Measurements from ENCODE around the gene ETNPPL.

ETNPPL gene

DNA sequence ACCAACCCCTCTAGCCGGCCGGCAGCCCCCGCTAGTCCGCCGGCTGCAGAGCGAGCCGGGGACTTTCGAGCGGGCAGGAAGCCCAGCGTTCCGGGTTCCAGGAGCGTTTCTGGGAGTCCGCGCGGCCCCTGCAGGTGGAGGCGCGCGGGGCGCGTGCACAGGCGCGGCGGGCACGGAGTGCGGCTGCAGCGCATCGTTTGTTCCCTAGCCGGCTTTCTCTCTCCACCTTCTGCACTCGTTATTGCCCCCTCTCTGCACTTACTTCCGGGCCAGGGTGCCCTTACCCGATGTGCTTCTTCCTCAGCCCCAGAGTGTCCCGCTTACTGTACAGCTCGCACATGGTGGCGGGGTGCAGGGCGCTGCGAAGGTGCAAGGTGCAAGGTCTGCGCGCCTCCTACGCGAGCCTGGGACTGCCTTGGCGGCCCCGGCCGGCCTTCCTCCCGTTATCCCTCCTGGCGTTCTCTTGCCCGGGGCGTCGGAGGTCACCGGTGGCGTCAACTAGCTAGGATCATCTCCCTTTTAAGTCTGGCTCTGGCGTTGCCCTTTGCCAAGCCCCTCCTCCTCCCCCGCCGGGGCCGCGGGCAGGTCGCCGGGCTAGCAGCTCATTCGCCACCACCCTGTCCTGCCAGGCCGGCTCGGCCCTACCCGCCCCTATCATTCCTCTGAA, at the start of gene ETNPPL:
Gene ETNPPL (minus strand): TSS at position 495 of the 667 bp plus-strand sequence. CDS start 155 bp downstream, at position 340.
- DNase-seq = peak in 1 of 2 donors; percentile 1

GRCh38 chr4:108811486-108811885, 48.6 kb upstream of the ETNPPL start:
- no peak for DNase-seq

GRCh38 chr4:108810087-108810486, 47.2 kb upstream of the ETNPPL start:
- DNase-seq = no peak

DNA sequence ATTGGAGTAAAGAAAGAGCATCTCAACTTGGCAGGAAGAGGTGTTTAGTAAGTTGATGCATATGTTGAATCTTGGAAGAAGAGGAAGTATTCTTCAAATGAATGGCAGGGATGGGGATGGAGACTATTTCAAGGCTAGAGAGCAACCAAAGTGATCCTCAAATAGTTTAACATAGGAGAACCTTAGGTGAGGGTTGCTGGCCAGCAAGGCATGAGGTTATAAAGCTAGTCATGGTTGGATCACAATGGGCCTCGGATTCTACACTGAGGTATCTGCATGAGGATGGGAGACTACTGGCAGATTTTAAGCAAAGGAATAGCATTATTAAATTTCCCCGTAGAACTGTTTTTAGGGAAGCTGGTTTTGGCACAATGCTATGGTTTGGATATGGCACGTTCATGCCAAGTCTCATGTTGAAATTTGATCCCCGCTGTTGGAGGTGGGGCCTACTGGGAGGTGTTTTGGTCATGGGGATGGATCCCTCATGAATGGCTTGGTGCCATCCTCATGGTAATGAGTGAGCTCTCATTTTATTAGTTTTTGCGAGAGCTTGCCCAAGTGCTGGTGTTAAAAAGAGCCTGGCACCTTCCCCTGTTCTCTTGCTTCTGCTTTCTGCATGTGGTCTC, 41.9 kb upstream of the ETNPPL start:
- no peak for DNase-seq

DNA sequence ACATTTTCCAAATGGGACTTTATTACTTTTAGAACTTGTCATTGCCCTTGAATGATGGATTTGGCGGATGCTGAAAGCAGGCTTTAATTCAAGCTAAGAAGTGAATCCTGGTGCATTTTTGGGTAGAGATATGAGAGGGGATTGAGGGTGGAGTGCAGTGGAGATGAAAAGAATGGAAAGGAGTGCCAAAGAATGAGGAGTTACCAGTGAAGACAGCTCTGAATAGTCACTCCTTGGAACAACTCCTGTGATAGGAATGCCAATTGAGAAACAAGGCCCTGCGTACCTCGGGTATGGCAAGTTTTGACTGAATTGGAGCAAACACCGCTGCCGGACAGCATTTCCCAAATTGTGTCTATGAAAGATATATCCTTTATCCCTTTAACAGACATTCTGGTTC, 36.5 kb upstream of the ETNPPL start:
- no peak for DNase-seq

GRCh38 chr4:108796173-108796572, 33.3 kb upstream of the ETNPPL start:
- DNase-seq = no peak

GRCh38 chr4:108795733-108796132, 32.9 kb upstream of the ETNPPL start:
- DNase-seq = no peak

DNA sequence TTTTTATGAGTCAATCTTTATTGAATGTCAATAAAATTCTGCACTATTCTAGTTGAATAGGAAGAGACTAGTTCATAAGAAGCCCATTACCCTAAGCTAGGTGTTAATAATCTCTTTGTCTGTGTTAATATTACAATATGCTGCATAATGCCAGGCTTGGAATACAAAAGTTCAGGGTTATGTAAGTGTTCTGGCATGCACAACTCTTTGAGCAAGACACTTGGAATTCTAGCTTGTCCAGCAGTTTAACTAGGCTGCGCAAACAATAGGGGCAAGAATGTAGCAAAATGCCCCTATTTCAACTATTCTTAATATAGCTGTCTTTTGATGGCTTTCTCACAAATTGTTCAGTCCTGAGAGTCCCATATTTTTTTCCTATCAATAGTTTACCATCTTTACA, 31.3 kb upstream of the ETNPPL start:
- no peak for DNase-seq

DNA sequence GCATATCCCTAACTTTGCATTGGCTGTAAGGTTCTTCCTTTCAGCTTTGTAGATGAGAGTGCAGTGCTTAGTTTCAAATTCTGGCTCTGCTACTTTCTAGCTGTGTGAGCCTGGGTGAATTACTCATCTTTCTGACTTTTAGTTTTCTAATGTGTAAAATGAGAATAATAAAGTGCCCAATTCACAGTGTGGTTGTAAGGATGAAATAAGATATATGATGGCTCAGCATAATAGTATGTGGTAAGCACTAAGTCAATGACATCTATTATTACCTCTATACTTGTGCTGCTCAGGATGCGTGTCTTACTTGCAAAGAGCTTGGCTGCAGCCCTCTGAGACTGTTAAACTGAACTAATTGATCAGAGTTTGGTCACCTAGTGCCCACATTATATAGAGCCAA, 30.6 kb upstream of the ETNPPL start:
- no peak for DNase-seq

- DNase-seq = no peak
Measured at GRCh38 chr4:108788731-108789130, 25.9 kb upstream of the ETNPPL start.

GRCh38 chr4:108787724-108788123, 24.9 kb upstream of the ETNPPL start:
- no peak for DNase-seq

DNA sequence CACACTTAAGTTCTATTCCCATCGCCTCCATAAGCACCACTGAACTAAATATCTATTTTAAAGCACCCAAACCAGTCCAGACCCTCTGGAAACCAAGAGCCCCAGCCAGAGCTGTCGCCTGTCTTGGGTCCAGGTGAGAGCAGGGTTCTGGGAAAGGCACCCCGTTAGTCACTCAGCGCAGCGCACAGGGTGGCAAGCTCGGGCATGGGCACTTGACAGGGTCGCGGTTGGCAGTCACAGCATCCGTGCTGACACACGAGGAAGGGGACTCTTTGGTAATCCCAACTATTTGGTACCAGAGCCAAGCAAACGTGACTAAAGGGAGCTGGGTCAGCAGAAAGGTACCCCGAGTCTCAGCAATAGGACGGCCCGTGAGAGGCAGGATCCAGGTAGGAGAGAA, 24.3 kb upstream of the ETNPPL start:
- no peak for DNase-seq

DNA sequence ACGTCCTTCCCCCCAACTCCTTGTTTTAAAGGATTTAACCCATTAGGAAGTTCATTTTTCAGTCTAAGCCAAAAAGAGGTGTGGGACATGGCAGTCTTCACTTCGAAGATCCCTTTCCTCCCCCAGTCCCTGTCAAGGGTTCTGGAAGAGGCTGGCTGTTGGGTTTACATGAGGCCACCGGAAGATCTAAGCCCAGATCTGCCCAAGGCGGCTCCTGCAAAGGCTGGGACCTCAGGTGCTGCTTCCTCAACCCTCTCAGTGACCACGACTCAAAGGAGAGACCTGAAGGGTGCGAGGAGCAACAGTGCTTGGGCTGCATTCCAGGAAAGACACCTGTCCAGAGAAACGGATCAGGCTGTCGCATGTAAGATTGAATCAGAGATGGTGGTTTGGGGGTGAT, 23.5 kb upstream of the ETNPPL start:
- no peak for DNase-seq

DNA sequence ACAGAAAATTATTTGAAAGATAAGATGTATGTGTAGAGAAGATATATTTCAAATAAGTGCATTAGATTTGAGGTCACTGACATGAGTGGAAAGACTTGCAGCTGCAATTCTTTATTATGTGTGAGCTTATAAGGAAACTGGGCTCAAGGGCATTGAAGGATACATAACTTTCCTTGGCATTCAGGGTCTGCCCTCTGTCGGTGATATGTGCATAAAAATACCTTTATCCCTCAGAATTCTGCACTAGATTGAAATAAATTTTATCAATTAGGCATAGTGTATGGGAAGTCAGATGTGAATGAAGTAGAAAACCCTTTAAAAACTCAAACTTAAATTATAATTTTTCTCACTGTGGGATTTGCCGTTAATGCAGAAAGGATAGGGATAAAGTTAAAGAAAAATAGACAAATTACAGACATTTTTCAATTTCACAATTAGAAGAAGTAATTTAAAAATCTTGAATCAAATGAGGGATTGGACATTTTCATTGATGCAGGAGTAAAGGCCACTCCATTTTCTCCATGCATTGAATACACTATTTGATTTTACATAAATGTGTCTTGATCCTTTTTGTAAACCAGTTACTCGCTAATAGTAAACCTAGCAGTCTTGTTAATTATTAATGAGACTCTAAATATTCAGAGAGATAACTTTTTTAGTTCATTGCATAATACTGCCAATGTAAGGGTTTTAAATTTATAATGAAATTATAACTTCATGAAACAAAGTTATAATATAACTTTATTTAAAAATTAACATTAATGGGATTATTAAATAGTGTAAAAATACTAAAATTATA, 21.0 kb upstream of the ETNPPL start:
- DNase-seq = no peak

DNA sequence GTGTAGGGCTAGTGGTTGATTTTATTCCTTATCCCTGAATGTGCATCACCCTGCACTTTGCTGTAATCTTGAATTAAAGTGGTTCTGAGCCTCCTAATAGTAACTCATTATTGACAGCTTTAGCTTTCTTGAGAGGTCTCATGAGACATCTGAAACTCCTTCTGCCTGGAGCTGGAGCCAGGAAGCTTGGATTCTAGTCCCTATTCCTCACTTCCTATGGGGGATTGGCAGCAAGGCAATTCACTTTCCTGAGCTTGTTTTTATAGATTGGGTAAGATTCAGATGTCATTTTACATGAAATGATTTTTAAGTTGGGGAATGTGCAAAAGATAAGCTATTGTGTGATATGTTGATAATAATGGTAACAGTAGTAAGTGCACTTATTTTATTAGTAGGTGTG, 17.1 kb upstream of the ETNPPL start:
- DNase-seq = no peak

GRCh38 chr4:108777388-108777787, 14.5 kb upstream of the ETNPPL start:
- DNase-seq = no peak

- DNase-seq = no peak
Measured at GRCh38 chr4:108775921-108776320, 13.1 kb upstream of the ETNPPL start.

GRCh38 chr4:108774809-108775530, 12.1 kb upstream of the ETNPPL start:
- no peak for DNase-seq

DNA sequence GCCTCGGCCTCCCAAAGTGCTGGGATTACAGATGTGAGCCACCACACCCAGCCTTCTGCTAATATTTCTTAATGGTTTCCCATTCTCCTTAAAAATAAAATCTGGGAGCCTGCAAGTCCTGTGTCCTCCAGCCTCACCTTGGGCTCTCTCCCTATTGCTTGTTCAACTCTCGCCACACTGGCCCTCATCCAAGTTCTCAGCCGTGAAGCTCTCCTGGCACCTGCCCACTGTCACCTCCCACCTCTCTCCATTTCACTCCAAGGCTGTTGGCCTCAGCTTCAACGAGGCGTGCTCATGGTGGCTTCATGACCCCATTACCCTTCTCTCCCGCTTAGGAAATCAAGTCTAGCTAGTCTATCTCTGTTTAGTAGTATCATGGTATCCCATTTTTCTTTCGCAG, 9.5 kb upstream of the ETNPPL start:
- no peak for DNase-seq

GRCh38 chr4:108766058-108766457, 3.2 kb upstream of the ETNPPL start:
- DNase-seq = no peak

DNA sequence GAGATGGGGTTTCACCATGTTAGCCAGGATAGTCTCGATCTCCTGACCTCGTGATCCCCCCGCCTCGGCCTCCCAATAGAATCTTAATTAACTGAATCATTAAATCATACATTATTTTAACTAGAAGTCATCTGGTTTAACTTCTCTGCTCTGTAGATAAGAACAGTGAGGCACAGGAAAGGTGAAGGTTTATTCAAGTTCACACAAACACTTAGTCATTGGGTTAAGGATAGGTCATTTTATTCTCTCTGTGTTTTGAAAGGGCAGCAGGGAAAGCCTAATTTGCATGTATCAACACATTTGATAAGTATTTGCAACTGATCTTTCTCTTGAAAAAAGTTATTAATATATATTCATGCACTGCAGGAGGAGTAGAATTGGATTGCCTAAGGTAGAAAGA, 1.1 kb upstream of the ETNPPL start:
- no peak for DNase-seq

GRCh38 chr4:108763226-108763593, 357 bp upstream of the ETNPPL start:
- no peak for DNase-seq

DNA sequence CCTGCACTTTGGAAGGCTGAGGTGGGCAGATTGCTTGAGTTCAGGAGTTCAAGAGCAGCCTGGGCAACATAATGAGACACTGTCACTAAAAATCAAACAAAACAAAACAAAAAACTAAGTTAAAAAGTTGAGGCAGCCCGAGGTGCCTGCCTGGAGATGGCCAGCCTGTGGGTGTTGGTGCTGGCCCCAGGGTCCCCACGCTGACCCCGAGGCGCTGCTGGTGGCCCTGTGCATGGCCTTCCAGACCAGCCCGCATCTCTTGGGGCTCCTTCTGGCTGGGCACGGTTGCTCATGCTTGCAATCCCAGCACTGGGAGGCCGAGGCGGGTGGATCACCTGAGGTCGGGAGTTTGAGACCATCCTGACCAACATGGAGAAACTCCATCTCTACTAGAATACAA, 4.4 kb downstream of the ETNPPL start:
- DNase-seq = no peak

DNA sequence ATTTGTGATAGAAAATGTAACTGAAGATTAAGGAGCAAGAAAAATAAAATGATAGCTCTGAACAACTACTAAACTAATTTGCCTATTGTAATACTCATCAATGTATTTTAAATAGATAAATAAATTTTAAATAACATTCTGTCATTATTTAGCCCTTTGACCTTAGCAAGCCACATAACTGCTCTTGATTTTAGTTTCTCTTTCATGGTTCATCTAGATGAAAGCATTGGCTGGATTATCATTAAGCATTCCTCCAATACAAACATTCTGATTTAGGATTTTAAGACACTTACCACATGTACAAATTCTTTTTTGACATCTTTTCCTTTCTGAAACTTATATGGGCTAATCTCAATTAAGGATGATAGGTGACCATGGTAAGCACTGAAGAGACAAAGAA, 8.5 kb downstream of the ETNPPL start:
- no peak for DNase-seq
